Stimulated activated CD8-positive, alpha-beta memory T cell treated with anti-CD3 and anti-CD28 coated beads, Interleukin-4, amount 100 ng/mL, for 48 hours (primary cell): ENCODE measurements around the gene WNT4.

Source experiments
- DNase-seq: peaks from one replicate; pipeline ENCODE4 v3.0.0-alpha.2; 2020

The WNT4 gene

GRCh38 chr1:22143065-22144033 lies at the start of gene WNT4:
Gene WNT4 (minus strand): TSS chr1:22143097. CDS start chr1:22142922, 175 bp downstream.
- no peak for DNase-seq

GRCh38 chr1:22190731-22191130 lies 47.8 kb upstream of the WNT4 start:
- no peak for DNase-seq

- no peak for DNase-seq
These were observed 47.4 kb upstream of the WNT4 start for GRCh38 chr1:22190251-22190650.

DNA sequence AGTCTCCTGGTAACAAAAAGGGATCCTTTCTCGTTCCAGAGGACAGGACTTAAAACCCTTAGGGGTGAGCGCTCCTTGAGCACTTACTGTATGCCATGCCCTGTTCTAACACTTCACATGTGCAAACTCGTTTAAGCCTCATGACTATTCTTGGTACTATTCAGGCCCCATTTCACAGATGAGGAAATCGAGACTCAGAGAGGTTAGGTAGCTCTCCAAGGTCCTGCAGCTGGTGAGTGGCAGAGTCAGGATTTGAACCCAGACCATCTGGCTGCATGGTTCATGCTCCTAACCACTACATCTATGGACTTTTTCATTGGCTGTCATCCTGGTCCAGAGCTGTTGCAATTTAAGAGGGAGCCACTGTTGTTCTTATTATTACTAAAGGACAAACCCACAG lies 46.7 kb upstream of the WNT4 start:
- DNase-seq: no peak

DNA sequence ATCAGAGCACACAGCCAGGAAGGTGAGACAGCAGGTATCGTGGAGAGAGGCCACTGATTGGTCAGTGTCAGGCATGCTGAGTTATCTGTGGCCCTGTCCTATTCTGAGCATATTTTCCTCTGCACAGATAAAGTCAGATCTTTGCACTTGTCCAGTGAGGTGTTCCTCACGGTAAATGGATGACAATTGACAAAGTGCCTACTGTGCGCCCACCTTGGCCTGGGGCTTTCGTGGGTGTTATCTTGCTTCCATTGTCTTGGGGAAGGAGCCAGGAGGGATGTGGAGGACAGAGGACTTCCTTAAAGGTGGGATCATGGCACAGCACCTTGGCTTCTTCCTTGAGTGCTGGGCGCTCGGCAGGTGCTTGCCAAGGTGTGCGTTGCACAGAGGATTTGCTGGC lies 46.0 kb upstream of the WNT4 start:
- DNase-seq: no peak

DNA sequence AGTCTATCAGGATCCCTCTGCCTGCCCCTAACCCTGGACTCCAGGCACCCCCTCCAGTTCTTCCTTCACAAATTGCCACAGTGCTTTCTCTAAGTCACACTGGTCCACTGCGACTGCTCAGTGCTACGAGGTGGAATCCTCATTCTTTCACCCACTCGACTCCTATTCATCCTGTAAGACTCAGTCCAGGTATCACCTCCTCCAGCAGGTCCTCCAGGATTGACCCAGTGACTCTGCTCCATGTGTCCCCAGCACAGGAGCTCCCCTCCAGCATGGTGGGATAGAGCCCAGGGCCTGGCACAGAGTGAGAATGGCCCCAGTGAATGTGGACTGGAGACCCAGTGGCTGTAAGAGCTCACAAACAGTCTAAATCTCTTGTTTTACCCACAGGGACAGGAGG lies 45.5 kb upstream of the WNT4 start:
- DNase-seq: no peak

- no peak for DNase-seq
These were observed 43.4 kb upstream of the WNT4 start for GRCh38 chr1:22186311-22186710.

DNA sequence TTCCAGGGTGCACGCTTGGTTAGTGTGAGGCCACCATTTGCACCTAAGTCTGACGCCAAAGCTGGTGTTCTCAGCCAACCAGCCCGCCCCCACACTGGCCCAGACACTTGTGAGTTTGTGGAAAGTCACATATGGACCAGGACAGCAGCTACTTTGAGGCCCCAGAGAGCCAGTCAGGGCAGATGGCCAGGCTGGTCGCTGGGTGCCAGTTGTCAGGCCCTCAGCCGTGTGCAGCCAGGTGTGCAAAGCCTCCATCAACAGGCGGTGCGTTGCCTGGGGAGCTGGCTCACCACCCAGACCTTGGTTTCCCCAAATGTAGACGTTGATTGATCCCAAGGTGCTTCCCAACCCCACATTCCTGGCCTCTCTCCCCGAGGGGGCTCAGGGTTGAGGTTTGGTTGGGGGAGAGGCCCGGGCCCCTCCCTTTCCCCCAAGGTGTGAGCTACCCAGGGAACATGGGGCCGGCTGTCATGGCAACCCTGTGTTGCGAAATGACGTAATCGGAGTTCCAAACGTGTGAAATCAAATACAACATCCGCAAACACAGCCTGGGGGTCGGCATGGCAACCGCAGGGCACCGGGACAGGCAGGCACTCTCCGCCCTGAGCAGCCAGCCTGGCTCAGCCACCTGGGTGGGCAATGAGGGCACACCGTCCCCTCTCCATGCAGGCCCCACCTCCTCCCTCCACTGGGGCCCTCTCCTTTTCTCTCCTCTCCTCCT lies 42.2 kb upstream of the WNT4 start:
- no peak for DNase-seq

DNA sequence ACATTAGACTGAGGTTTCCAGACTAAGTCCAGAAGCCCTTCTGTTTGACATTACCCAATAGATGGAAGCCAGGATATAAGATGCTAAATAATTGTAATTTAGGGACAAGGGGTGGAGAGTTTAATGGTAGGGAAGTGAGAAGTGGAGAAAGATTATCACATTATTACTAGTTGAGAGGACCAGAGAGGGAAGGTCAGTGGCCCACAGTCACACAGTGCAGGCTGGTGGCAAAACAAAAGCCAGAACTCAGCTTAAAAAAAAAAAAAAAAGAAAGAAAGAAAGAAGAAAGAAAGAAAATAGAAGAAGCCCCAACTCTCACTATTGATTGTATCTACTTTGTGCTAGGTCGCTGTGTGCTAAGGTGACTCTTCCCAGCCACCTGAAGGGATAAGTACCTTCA lies 41.6 kb upstream of the WNT4 start:
- DNase-seq: no peak

DNA sequence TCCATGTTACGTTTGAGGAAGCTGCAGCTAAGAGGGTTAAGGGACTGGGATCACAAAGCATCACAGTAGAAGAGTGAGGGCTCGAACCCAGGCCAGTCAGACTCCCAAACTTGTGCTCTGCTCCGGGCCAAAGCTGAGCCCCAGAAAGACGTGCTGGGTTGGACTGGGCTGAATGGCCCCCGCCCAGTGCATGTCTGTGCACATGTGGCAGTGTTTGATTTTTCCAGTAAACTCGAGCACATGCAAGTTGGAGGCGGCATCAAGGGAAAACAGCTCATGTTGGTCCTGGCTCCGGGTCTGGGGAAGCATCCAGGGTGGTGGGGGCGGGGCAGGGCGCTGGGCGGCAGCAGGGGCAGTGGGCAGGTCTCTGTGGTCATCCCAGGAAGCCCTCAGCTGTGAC lies 39.8 kb upstream of the WNT4 start:
- DNase-seq: no peak

DNA sequence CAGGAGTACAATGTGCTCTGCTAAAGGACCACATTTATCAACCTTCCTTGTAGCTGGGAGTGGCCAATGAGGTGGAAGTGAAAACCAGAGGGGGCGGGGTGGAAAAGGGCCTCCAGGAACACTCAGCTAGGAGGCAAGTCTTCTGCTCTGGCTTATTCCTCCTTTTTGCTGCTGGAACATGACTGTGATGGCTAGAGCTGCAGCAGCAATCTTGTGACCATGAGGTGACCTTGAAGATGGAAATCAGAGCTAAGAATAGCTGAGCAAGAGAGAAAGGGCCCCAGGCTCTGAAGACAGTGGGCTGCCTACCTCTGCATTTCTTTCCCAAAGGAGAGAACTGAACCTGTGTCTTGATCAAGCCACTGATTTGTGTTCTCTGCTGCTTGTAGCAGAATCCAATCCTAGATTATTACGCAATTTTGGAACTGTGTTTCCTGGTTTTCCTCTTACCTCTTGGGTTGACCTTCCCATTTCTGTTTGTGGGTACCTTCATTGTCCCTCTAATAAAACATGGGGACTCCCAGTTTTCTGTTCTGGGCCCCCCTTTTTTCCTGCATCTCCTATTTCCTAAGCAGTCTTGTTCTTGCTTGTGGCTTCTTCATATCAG lies 36.4 kb upstream of the WNT4 start:
- DNase-seq: no peak

- DNase-seq: peak; percentile 30
These were observed 34.6 kb upstream of the WNT4 start for GRCh38 chr1:22177354-22178003.

- peak; percentile 31 for DNase-seq
These were observed 33.4 kb upstream of the WNT4 start for GRCh38 chr1:22176258-22176657.

DNA sequence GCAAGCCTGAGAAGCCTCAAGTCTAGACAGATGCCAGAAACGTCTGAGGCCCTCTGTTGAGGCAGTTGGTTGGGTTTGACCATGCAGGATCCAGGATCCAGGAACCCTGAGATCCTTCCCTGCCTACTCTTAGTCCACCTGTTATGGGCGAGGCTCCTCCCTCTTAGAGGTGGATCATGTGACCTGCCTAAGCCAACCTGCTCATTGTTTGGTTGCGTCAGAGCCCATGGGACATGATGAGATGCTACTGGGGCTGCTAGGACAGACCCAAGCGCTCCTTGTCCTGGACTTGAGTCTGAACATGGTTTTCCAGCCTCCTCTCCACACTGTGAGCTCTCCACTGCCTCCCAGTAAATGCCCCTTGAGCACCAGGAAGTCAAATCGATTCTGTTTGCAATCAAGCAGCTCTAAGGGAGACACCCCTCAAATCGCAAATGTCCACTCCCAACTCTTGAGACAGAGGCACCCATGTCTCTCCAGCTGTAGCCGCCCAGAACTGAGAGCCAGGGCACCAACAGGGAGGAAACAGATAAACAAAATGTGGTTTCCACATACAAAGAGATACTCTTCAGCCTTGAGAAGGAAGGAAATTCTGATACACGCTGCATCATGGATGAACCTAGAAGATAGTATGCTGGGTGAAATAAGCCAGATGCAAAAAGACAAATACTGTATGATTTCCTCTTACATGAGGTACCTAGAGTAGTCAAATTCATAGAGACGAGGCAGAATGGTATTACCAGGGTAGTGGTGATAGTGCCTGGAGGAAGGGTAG lies 31.7 kb upstream of the WNT4 start:
- no peak for DNase-seq

GRCh38 chr1:22171951-22172715 lies 29.2 kb upstream of the WNT4 start:
- DNase-seq: no peak

GRCh38 chr1:22169816-22170215 lies 26.9 kb upstream of the WNT4 start:
- no peak for DNase-seq

GRCh38 chr1:22168412-22168973 lies 25.6 kb upstream of the WNT4 start:
- no peak for DNase-seq

DNA sequence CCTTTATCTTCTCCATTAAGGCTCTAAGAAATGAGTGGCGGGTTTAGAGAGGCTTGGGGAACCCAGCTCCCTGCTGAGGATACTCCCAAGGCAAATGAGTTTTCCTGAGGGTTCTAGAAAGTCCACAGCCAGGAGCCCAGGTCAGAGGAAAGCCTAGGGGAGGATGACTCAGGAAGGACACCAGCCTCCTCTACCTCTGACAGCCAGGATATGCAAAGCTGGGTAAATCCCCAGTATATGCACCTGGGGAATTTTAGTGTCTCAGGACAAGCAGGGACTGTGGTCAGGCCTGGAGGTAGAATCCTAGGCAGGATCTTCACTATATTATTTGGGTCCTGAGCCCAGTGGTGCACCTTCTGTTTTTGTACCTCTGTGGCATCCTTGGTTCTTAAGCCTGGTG lies 23.5 kb upstream of the WNT4 start:
- no peak for DNase-seq

GRCh38 chr1:22164841-22165808 lies 22.2 kb upstream of the WNT4 start:
- no peak for DNase-seq

- DNase-seq: no peak
These were observed 20.7 kb upstream of the WNT4 start for GRCh38 chr1:22163564-22163963.
